ENCODE data around the gene SNTB2.

The SNTB2 gene

GRCh38 chr16:69349536-69349935, 162.6 kb downstream of the SNTB2 start:
- DNase-seq = no peak

GRCh38 chr16:69350536-69351133, 163.7 kb downstream of the SNTB2 start:
- DNase-seq = no peak

- no peak for DNase-seq
Observed at GRCh38 chr16:69351309-69352027, 164.5 kb downstream of the SNTB2 start, which contains the start of gene TMED6. TSS of gene TMED6 (minus strand) at chr16:69351786. CDS start at chr16:69351753, 33 bp downstream.
